ENCODE data around the gene GHR.

Gene GHR

DNA sequence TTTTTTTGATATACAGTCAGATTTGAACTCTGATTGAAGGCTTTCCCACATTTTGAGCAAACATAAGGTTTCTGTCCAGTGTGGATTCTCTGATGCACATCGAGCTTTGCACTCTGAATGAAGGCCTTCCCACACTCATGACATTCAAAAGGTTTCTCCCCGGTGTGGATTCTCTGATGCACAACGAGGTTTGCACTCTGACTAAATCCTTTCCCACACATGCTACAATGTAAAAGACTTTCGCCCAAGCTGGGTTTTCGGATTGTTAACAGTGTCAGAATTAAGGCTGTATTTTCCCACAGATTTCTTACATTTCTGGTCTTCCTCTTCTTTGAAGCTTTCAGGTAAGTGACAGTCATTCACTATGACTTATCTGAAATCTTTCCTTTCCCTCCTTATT lies 44.3 kb downstream of the GHR start:
- DNase-seq: no peak

DNA sequence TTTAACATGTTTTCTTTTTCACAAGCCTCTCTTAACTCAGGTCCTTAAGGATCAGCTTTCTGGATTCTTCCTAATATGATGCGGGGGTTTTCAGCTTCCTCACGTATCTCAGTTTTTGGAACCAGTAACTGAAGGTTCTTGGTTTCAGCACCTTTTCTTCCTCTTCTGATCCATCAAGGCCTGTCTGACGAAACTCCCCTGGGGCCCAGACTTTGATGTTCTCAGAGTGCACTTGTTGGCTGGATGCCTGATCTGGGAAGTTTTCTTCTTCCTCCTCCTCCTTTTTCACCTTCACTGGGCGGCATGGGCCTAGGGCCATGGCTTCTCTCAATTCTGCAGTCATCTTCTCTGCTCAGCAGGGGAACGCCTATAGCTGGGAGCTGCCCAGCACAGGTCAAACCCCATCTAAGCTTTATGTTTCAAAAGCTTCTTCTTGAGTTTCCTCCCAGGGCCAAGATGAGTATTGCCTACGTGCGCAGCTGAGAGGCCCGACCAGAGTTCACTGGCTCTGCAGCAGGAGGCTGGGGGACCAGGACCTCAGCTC lies 44.8 kb downstream of the GHR start:
- no peak for DNase-seq

DNA sequence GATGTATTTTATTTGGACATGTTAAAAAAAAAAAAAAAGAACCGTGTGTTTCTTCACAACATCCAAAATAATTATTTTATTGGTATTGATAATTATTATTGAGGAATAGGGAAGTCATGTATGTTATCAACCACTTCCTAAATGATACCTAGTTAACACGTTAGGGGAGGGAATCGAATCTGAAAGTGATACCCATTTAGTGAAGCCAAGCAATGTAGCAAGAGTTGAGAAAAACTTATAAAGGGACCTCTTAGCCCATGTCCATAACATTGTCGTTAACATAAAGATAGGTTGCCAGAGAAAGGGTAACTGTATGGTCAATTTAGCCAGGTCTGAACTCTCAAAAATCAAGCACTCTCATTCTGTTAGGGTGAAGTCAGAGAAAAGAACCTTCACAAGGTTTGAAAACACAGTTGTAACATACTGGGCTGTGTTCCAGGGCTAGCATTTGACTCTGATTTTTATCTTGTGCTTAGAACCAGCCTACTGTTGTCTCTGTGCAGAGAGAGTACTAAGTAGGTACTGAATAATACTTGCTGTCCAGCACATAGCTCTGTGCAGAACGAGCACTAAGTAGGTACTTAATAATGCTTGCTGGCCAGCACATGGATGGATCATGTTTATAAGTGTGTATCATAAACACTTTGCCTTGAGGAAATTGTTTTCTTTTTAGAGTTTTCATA lies 60.4 kb downstream of the GHR start:
- no peak for DNase-seq

DNA sequence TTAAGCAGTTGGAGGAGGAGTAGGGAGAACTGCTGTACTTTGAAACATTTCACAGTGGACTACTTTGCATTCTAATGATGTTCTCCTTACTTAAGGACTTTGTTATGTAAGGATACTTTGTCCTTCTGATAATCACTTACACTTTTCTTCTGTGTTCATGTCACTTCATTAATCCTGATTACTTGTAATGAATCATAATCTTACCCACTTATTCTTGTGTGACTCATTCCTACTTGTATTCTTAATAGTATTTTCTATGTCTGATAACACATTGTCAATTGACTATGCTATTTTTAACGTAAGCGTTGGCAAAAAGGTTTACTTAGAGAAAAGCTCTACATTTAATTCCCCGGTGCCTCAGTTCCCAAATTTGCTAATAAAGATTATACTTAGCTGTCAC lies 63.8 kb downstream of the GHR start:
- no peak for DNase-seq

DNA sequence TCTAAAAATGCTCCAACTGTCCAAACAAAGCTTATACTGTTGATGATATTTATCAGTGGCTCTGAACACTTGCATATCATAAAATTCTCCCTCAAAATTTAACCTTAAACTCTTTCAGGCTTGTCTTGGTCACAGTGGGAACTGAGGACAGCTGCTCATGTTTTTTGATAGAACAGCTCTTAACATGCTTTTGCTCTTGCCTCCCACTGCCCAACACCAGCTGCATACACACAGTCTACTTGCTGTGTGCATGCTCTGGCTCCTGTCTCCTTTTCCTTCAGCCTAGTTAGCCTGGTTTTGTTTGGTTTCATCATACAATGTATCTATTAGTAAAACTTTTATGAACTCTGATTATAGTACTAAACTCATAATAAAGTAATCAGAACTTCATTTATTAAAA lies 64.6 kb downstream of the GHR start:
- no peak for DNase-seq

DNA sequence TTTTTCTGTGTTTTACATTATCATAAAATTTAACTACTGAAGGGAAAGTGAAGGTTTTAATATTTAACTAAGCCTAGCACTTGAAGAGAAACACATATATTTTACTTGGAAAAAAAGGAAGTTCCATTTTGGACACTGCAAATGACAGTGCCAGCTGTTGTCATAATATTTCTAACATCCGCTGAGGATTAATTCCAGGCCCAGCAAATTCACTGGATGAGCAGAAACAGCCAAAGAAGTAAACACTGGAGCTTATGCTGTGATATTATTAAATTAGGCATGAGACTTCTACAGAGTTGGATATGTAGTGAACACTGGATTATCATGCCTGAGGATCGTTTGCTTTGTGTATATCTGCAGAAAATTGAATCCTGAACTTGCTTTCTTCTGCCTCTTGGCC lies 67.6 kb downstream of the GHR start:
- no peak for DNase-seq

DNA sequence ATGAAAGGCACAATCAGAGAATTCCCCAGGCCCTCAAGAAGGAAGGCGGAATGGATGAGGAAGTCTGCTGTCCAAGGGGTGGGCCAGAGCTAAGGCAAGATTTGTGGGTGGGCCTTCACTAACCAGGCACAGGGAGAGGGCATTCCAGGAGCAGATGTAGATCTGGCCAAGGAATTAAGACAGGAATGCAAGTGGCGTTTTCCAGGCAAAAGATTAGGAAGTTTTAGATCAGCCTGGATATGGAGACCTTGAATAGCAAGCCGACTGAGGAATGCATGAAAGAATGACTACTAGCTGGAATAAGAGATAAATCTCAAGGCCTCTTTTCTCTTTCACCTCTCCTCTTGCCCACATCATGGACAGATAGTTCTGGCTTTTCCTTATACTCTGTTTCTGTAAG lies 68.5 kb downstream of the GHR start:
- DNase-seq: no peak

DNA sequence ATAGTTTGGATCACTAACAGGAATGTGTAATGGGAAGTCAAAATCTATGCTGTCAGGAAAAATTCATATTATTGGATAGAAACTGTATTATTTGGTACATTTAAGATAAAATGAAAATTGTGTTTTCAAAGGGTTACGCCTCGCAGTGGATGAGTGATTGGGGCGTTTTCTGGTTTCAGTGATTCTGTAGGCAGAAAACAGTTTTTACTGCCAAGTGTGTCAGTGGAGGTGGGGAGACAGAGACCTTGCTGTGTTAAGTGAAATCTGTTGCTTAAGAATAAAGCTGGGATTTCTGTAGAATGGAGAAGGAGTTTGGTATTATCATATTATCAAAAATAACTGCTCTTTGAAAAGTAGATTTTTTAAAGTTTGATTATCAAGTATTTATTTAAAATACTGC lies 69.7 kb downstream of the GHR start:
- DNase-seq: no peak

DNA sequence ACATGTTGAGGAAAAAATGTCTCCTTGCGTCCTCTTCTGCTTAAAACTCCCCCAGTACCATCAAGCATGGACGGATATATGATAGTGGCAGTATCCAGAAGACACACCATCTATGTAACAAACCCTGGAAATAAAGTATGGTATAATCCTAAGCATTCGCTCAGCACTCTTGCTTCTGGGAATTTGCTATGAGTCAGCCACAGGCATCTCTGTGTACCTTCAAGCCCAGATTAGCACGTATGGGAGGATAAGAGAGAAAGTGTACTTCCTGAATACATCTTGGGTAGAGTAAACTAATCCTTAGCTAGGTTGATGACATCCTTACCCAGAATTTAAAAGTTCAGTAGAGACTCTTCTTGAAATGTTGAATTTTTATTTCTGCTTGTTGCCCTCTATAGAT lies 71.2 kb downstream of the GHR start:
- DNase-seq: no peak

DNA sequence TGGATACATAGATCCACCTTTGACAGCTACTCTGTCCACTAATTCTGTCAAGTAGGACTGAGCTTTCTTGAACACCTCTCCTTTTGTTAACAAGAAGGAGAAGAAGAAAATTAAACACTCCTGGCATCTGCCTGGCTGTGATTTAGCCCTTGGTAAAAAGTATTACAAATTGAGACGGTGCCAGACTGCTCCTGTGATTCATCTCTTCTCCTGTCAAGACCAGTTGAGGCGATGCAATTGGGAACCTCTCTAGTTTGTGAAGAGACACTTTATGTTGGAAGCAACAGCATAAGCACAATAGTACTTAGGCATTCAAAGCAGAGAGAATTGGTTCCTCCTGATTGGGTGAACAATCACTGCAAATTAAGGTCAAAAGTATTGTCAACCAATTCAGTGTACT lies 72.7 kb downstream of the GHR start:
- no peak for DNase-seq

DNA sequence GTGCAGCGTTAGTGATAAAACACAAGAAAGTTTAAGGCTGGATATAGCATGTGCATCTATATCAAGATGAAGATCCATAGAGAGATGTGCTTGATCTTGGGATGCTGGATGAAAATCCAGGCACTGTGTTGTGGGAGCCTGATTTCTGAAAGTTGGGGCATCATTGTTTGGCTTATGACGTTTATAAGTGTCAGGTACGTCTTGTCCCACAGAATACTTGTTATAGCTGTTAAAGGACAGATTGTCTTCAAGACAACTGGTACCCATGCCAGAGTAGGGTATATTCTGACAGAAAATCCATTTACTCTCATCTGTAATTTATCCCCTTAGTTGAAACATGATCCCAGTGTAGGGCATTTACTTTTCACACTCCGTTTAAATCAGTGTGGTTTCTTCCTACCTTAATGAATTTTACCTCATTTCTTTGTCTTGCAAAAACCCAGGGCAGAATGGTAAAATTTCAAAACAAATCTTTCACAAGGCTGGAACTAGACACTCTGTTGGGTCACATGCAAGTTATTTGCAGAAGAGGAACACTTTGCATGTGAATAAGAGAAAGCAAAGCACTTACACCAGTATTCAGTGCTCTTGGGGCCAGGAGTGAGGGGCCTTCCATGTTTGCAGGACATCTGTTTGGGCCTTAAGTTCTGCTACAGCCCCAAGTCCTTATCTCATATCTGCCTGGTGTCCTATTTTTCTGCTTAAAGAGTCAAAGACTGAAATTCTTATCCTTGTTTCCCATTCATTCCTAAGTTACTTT lies 73.3 kb downstream of the GHR start:
- DNase-seq: no peak

DNA sequence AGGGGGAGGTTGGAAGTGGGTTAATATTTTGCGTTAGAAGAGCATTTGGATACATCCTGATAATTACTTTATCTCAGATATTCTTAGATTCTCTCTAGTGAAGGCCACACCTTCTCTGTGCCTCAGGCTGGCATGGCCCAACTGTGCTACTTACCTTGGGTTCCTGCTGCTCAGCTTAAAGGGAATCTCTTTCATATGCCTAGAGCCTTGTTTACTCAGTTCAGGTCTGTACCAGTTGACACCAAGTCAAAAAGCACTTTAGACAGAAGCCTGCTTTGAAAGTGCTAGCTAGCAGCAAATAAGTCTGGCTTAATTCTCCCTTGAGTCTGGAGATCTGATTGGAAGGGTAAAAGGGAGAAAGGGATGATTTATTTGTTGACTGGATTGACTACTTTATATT lies 74.8 kb downstream of the GHR start:
- no peak for DNase-seq

DNA sequence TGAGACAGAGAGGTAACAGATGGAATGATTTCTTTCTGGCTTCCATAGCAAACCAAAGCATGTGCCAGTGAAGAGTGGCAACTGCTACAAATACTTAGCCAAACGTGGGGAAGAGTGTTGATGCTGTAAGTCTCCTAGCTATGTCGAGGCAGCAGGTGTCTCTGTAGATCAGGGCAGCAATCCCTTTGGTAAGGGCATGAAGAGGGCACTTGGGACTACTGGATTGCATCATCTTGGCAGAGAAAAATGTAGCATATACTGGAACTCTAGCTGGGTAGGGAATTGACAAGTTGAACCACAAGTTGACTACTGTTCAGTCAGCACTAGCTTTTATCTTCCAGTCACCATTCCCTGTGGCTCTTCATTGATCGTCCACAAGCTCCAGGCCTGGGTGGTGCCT lies 75.8 kb downstream of the GHR start:
- DNase-seq: no peak

DNA sequence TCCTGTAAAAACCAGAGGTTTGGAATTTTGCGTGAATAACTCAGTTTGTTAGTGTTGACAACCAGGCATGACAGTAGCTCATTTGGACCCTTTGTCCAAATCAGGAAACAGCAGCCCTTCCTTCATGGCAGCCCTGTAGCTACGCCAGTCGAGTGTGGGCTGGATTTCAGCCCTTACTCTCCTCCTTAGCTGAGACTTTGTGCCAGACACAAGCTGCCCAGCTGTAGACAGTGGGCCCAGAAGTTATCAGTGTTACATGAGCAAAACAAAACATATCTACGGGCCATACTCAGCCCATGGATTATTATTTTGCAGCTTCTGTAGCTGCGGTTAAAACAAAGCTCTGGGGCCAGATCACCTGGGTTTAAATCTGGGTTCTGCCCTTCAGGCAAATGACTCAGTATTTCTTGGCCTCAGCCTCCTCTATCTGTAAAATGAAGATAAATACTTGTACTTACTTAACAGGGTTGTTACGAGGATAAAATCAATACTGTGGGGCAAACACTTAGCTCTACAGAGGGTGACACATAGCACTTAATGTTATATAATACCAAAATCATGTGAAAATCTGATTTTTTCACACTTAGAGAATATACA lies 76.9 kb downstream of the GHR start:
- no peak for DNase-seq

DNA sequence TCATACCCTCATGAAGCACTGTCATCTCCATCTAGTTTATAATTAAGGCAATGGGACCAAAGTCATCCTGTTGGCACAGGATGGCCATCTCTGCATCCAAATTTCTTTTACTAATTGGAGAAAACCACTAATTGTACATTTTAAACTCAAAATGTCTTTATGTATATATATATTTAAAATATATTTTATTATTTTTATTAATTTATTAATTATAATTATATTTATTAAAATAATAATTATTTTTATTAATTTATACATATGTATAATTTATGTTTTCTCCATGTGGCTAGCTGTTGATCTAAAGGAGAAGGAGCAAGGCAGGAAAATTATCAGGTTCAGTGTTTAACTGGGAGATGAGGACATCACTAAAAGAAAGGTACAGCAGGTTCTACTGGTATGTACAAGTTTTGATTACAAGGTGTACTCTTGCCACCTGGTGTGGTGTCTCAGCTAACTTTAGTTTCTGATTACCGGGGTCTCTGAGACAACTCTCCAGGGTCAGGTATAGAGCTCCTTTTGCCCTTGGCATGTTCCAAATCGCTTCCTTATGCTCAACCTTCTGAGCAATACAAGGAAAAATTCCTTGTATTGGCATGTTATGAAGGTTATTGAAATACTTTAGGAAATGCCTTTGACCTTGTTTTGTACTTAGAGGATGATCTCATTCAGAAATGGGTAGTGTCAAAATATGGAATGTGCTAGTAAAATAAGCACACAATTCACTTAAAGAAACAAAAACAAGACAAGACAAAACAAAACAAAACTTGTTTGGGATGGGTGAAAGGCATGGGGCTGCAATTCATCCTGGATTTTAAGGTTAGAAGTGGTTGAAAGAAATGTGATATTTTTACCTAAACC lies 79.6 kb downstream of the GHR start:
- no peak for DNase-seq

DNA sequence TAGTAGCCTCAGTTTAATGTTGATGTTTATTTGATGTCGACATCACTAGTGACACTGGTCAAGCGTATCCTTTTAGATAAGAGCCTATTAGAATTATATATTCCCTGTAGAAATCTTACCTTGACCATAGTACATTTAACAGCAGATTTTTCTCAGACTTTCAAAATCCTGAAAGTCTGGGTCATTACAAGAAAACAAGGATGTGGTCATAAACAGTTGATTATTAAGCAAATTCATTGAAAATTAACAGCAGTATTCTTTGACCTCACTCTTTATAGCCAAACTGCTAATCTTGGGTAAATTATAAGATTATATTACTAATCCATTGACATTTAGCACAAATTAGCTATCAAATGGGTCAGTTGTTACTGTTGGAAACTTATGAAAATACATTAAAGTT lies 83.4 kb downstream of the GHR start:
- DNase-seq: no peak

DNA sequence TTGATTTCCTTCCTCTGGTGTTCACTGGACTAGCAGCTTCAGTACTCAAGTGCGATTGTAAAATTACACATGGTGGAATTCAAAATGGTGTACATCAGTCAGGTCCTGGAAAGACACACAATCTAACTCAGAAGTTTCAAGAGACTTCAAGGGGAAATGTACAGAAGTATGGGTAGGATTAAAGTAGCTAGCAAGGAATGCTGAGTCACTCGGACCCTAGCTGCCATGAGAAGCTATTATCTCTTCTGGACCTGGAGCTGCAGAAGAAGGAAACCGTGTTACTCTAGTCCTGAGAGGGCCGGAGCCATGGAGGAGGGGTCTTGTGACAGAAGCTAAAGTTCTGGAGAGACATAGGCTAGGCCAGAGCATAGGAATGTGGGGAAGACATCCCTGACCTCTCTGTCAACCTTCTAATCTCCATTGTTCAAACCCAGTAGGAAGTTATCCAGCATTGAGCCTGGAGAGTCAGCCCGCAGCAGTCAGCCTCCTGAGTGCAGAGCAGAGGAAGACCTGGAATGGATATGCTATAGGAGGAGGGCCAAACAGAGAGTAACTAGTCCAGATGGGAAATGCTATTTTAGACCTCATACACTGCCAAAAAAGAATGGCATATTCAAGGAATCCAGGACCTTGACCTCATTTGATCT lies 84.3 kb downstream of the GHR start:
- no peak for DNase-seq

DNA sequence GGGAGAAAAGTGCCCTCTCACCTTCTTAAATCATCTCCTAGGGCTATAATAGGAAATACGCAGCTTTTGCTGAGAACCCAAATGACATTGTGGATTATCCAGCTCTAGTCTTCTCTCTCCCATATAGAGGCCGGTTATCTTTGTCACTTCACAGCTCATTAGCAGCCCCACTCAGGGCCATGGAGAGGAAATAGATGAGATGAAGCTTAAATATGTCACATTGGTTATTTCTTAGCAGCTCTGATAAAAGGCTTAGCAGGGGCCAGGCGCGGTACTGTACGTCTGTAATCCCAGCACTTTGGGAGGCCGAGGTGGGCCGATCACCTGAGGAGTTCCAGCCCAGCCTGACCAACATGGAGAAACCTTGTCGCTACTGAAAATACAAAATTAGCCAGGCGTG lies 90.0 kb downstream of the GHR start:
- no peak for DNase-seq

DNA sequence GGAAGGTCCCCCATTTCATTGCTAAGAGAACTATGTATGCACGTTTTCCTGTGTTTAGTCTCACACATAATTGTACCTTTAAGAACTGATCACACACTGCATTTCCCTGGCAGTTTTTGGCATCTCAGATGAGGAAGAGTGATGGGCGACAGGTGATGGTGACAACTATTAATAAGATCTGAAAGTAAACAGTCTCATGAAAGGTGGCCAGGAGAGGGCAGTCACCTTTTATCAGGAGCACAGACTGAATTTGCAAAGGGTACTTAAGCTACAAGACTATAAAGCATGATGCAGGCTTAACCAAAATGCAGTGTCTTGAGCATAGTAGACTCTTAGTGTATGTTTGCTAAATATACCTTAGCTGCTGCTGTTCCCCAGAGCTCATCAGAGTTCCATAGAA lies 91.5 kb downstream of the GHR start:
- DNase-seq: no peak

DNA sequence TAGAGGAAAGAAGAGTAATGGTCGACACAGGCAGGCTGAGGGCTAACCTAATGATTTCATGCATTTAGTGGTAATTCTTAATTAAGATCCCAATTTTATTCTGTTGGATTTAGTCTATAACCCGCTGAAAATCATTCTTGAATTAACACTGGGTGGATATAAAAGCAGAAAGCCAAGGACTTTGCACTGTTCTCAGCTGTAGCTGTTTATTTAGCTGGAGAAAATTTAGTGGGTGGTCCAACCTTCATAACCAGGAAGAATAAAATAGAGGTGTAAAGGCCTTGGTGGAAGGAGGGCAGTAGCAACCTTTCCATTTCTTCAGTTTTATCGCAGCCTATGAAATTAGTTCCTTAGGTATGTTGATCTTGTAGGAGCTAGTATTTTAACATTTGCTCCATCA lies 92.3 kb downstream of the GHR start:
- DNase-seq: no peak

DNA sequence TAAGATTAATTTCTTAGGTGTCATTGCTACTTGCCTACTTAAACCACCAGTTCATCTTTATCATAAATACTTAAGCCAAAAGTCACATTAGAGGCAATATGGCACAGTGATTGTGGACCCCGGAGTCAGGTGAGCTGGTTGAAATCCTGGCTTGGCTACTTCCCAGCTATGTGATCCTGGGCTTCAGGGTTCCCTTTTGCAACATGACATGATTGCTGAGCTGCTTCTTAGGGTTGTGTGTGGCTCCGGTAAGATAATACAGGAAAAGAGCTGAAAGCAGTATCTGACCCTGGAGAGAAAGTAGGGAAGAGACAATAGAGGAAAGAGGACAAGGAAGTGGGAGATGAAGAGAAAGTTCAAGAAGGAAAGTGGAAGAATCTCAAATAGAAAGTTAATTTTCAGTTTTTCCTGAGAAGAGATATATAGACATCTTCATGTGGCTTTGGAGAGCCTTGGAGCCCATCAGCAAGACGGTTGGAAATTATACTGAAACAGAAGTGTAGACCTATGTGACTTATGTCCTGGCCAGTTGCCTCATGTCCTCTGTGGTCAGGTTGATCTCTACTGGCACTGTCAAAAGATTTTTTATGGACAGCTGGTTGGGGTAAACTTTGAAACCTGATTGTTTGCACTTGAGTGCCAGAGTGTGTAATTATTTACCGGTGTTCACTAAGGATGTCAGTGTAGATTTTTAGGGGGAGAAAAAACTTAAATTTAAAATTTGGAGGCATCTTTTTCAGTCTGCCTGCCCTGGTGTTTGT lies 93.2 kb downstream of the GHR start:
- no peak for DNase-seq

DNA sequence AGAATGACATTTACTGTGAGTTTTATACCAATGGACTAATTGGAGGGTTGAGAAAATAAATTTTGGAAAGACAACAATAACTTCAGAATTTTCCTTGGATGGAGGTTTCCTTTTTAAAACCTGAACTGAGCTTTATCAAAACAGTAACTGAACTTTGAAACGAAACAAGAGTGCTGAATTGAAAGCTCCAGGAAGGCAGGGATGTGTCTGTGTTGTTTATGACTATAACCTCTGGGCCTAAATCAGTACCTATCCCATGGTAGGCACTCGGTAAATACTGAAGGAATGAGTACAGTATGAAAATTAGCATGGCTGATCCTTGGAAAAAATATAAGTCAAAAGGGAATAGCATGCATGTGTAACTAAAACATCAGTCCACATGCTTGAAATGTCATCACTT lies 93.9 kb downstream of the GHR start:
- DNase-seq: no peak
